ENCODE data around the gene FILIP1L.

GRCh38 chr3:100005665-100006393 is 108.5 kb downstream of the FILIP1L start:
- TF ChIP-seq CTCF (conservative IDR thresholded peaks at IDR 0.05) (no peak), ZFX (IDR thresholded peaks at IDR 0.05) (no peak)
